Upper lobe of right lung (tissue), 1 donor: ENCODE results near the gene TNFSF11. TPM values are rescaled to one million over a fixed set of nuclear protein-coding genes. Genes with fewer than 3 reads are reported as not detected.

Source experiments
- ATAC-seq: fragments of 200-7000 bp; cut with Tn5 transposase; one replicate; pipeline ENCODE4 v1.9.1; 2020; ENCODE audit warnings: mild to moderate bottlenecking, moderate library complexity
- DNase-seq: peaks from one replicate; pipeline ENCODE4 v3.0.0-alpha.2; 2020
- H3K27ac ChIP-seq: fragments of 200-600 bp; one replicate; pipeline ENCODE4 v1.8.0; 2022
- H3K27me3 ChIP-seq: fragments of 200-600 bp; one replicate; pipeline ENCODE4 v1.8.0; 2022; ENCODE audit warnings: mild to moderate bottlenecking
- H3K36me3 ChIP-seq: fragments of 200-600 bp; one replicate; pipeline ENCODE4 v1.8.0; 2022
- H3K4me1 ChIP-seq: fragments of 200-600 bp; one replicate; pipeline ENCODE4 v1.8.0; 2022
- H3K4me3 ChIP-seq: fragments of 200-600 bp; one replicate; pipeline ENCODE4 v1.8.0; 2022; ENCODE audit warnings: mild to moderate bottlenecking
- H3K9me3 ChIP-seq: fragments of 200-600 bp; one replicate; pipeline ENCODE4 v1.8.0; 2022
- intact Hi-C: fragments of 100-400 bp; cut with DNase I; formaldehyde crosslinking; loops from one replicate; pipeline ENCODE4 v1.11.0; 2022
- total RNA-seq: library from RNA; stranded (reverse); fragmentation: NEBNext Ultra II Directional; extraction: Animal tissue kit (Norgen Biotek cat#: 25700); gene quantifications from one replicate; pipeline ENCODE4 v1.2.1, GENCODE V29; 2021
- TF ChIP-seq, protein P1 (sequence below): fragments of 200-600 bp; IDR thresholded peaks from one replicate; pipeline ENCODE4 v1.8.0; 2022; ENCODE audit warnings: antibody characterized with exemption
- donor health status: DM: no; HTN: yes; CAD: no; lungs with severe emphysema.

Gene TNFSF11
- total RNA-seq, 1 donor from 2014 or later, result not detected

DNA sequence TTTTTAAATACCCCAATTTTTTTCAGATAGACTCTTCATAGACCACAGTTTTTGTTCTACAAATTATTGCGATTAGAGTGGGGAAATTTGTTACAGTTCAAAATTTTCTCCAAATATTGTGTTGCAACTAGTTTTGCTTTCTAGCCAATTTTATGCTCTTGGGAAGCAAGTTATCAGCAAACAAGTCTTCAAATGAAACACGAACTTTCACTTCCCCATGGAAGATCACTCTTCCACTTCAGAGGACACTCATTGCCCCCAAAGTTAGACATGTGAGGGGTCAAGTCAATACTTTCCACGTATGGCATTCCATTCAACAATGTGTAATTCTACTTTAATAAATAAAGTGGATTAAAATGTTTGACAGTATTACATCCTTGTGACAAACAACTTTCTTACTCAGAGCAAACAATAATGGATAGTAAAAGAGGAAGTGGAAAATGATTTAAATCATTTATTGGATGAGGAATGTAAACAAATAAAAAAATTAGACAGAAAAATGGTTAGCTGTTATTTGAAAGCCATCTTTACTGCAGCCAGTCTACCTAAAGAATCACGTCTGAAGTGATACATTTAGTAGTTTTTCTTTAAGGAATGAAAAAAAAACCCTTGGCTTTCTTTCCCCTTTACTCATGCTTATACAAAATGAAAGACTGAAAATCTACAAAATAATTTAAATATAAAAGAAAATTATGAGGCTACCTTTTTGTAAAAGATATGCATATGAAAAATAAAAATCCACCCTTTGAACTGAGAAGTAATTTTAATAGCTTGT, 41.2 kb upstream of the TNFSF11 start:
- TF ChIP-seq, protein P1, sequence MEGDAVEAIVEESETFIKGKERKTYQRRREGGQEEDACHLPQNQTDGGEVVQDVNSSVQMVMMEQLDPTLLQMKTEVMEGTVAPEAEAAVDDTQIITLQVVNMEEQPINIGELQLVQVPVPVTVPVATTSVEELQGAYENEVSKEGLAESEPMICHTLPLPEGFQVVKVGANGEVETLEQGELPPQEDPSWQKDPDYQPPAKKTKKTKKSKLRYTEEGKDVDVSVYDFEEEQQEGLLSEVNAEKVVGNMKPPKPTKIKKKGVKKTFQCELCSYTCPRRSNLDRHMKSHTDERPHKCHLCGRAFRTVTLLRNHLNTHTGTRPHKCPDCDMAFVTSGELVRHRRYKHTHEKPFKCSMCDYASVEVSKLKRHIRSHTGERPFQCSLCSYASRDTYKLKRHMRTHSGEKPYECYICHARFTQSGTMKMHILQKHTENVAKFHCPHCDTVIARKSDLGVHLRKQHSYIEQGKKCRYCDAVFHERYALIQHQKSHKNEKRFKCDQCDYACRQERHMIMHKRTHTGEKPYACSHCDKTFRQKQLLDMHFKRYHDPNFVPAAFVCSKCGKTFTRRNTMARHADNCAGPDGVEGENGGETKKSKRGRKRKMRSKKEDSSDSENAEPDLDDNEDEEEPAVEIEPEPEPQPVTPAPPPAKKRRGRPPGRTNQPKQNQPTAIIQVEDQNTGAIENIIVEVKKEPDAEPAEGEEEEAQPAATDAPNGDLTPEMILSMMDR, result no peak
- Histone ChIP-seq H3K27ac (no peak overlapping the region), H3K4me3 (no peak overlapping the region)

DNA sequence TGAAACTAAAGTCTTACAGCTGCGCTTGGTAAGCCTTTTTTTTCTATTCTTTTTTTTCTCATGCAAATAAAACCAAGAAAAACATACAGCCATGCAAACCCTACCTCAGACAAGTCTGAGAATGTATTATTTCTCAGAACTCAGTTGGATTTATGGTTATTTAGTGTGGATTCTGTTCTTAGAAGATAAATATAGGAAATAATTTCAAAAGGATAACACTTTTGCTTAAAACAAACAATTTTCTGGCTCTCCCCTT, 40.7 kb upstream of the TNFSF11 start:
- H3K9me3 ChIP-seq, result no peaks in the 10 kb centered on the region
- intact Hi-C loops, result no loop called here

More for the DNA sequence above, 41.2 kb upstream of the TNFSF11 start:
- no peaks in the 10 kb centered on the region for H3K4me1 ChIP-seq
- no peak for ATAC-seq
- intact Hi-C loops, result no loop called here
- DNase-seq, result no peak
- no peaks in the 10 kb centered on the region for H3K9me3 ChIP-seq
- H3K36me3 ChIP-seq, result no peaks in the 10 kb centered on the region
- no peaks in the 10 kb centered on the region for H3K27me3 ChIP-seq

GRCh38 chr13:42534785-42535184, 39.2 kb upstream of the TNFSF11 start:
- H3K4me1 ChIP-seq, result no peaks in the 10 kb centered on the region
- intact Hi-C loops, result no loop called here
- H3K36me3 ChIP-seq, result no peaks in the 10 kb centered on the region
- TF ChIP-seq, protein P1, result no peak
- DNase-seq (no peak), ATAC-seq (no peak)
- no peaks in the 10 kb centered on the region for H3K9me3 ChIP-seq
- no peaks in the 10 kb centered on the region for H3K27me3 ChIP-seq
- H3K27ac ChIP-seq, result no peak overlapping the region
- H3K4me3 ChIP-seq, result no peak overlapping the region

More for the DNA sequence above, 40.7 kb upstream of the TNFSF11 start:
- ATAC-seq, result no peak
- Histone ChIP-seq H3K36me3 (no peaks in the 10 kb centered on the region), H3K27me3 (no peaks in the 10 kb centered on the region), H3K27ac (no peak overlapping the region), H3K4me1 (no peaks in the 10 kb centered on the region), H3K4me3 (no peak overlapping the region)
- TF ChIP-seq, protein P1, result no peak
- DNase-seq, result no peak

- Histone ChIP-seq H3K27me3 (no peaks in the 10 kb centered on the region), H3K4me3 (no peak overlapping the region), H3K9me3 (no peaks in the 10 kb centered on the region), H3K4me1 (no peaks in the 10 kb centered on the region), H3K36me3 (no peaks in the 10 kb centered on the region), H3K27ac (no peak overlapping the region)
- no peak for ATAC-seq
- no peak for DNase-seq
- TF ChIP-seq, protein P1, result no peak
- intact Hi-C loops, result no loop called here
Observed at GRCh38 chr13:42538996-42539395, 35.0 kb upstream of the TNFSF11 start.

DNA sequence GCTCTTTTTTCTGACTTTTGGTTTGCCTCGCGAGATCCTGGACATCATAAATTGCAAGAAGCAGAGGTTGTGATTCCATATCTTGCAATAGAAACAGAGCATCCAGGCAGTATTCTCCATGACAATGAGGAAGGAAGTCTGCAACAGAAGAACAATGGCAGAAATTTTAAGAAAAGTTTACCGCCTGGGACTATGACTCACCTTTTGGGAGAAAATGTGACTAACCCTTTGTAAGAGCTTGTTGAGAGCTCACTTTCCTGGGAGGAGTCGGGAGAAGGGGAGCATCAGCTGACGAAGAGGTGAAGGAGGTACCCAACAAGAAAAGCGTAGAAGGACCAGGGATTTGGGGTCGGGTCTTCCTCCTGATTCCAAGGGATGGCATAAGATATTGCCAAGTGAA, 34.3 kb upstream of the TNFSF11 start:
- Histone ChIP-seq H3K4me1 (no peaks in the 10 kb centered on the region), H3K4me3 (no peak overlapping the region), H3K36me3 (no peaks in the 10 kb centered on the region), H3K27ac (no peak overlapping the region), H3K9me3 (no peaks in the 10 kb centered on the region), H3K27me3 (no peaks in the 10 kb centered on the region)
- TF ChIP-seq, protein P1, result no peak
- no peak for ATAC-seq
- intact Hi-C loops, result no loop called here
- no peak for DNase-seq
